HEK293T (cell line): ENCODE data around the gene JAKMIP2.

Experiments used
- FOXK2 ChIP-seq: fragments of 450-650 bp; IDR thresholded peaks from 2 replicates; pipeline ENCODE4 v1.6.1; 2016; ENCODE audit warnings: mild to moderate bottlenecking
- L3MBTL2 ChIP-seq: fragments of 450-650 bp; conservative IDR thresholded peaks from 2 replicates; pipeline ENCODE4 v1.6.1; 2016; ENCODE audit warnings: mild to moderate bottlenecking

- TF ChIP-seq L3MBTL2 (no peak), FOXK2 (no peak)
Measured at GRCh38 chr5:147830035-147830434, 47.5 kb upstream of the JAKMIP2 start.
